H9 (cell line): ENCODE measurements around the gene SMURF1. TPM values are rescaled to one million over a fixed set of nuclear protein-coding genes. Genes with fewer than 3 reads are reported as not detected.

Experiments
- DNase-seq: peaks from one replicate; pipeline ENCODE4 v3.0.0-alpha.2; 2017
- H2AFZ ChIP-seq: one replicate; pipeline ENCODE4 v1.6.1; 2013; ENCODE audit warnings: mild to moderate bottlenecking, low read length, control low read depth, moderate library complexity
- H2AK5ac ChIP-seq: 2 replicates; pipeline ENCODE4 v1.6.1; 2013; ENCODE audit warnings: low read length, control low read depth, mixed read lengths; ENCODE audit not compliant: insufficient read length
- H2BK120ac ChIP-seq: one replicate; pipeline ENCODE4 v1.6.1; 2013; ENCODE audit warnings: low read depth, mild to moderate bottlenecking, low read length, control low read depth, inconsistent platforms; ENCODE audit not compliant: poor library complexity, severe bottlenecking
- H2BK12ac ChIP-seq: 2 replicates; pipeline ENCODE4 v1.6.1; 2013; ENCODE audit warnings: low read length, control low read depth, mixed read lengths, low read depth; ENCODE audit not compliant: insufficient read length
- H2BK15ac ChIP-seq: 2 replicates; pipeline ENCODE4 v1.6.1; 2013; ENCODE audit warnings: low read depth, low read length, control low read depth
- H2BK20ac ChIP-seq: one replicate; pipeline ENCODE4 v1.6.1; 2013; ENCODE audit warnings: low read depth, mild to moderate bottlenecking, low read length, control low read depth, inconsistent platforms; ENCODE audit not compliant: poor library complexity, severe bottlenecking
- H2BK5ac ChIP-seq: 2 replicates; pipeline ENCODE4 v1.6.1; 2013; ENCODE audit warnings: low read length, control low read depth, mixed read lengths; ENCODE audit not compliant: insufficient read length
- H3K14ac ChIP-seq: 2 replicates; pipeline ENCODE4 v1.6.1; 2013; ENCODE audit warnings: low read length, control low read depth; ENCODE audit not compliant: insufficient read depth
- H3K18ac ChIP-seq: 2 replicates; pipeline ENCODE4 v1.6.1; 2013; ENCODE audit warnings: low read depth, mild to moderate bottlenecking, mixed read lengths, low read length, control low read depth; ENCODE audit not compliant: insufficient read length
- H3K23ac ChIP-seq: 2 replicates; pipeline ENCODE4 v1.6.1; 2013; ENCODE audit warnings: low read length, control low read depth, mixed read lengths, low read depth; ENCODE audit not compliant: insufficient read length
- H3K23me2 ChIP-seq: 2 replicates; pipeline ENCODE4 v1.6.1; 2013; ENCODE audit warnings: low read depth, mild to moderate bottlenecking, mixed read lengths, low read length, control low read depth; ENCODE audit not compliant: insufficient read length, poor library complexity, severe bottlenecking
- H3K27ac ChIP-seq: 2 replicates; pipeline ENCODE4 v1.5.1; 2013; ENCODE audit warnings: low read length, control low read depth, mixed read lengths, low read depth; ENCODE audit not compliant: insufficient read length
- H3K27me3 ChIP-seq: 2 replicates; pipeline ENCODE4 v1.6.1; 2013; ENCODE audit warnings: low read length, control low read depth, inconsistent platforms; ENCODE audit not compliant: insufficient read depth
- H3K4ac ChIP-seq: 2 replicates; pipeline ENCODE4 v1.6.1; 2013; ENCODE audit warnings: low read depth, mild to moderate bottlenecking, control low read depth, inconsistent platforms, low read length, moderate library complexity
- H3K4me1 ChIP-seq: 2 replicates; pipeline ENCODE4 v1.6.1; 2013; ENCODE audit warnings: low read length, control low read depth, inconsistent platforms; ENCODE audit not compliant: insufficient read depth
- H3K4me2 ChIP-seq: 2 replicates; pipeline ENCODE4 v1.6.1; 2013; ENCODE audit warnings: low read length, control low read depth, mixed read lengths; ENCODE audit not compliant: insufficient read length, insufficient read depth
- H3K56ac ChIP-seq: 2 replicates; pipeline ENCODE4 v1.6.1; 2013; ENCODE audit warnings: low read depth, mild to moderate bottlenecking, mixed read lengths, low read length, control low read depth; ENCODE audit not compliant: insufficient read length
- H3K79me1 ChIP-seq: 2 replicates; pipeline ENCODE4 v1.6.1; 2013; ENCODE audit warnings: low read depth, mild to moderate bottlenecking, moderate library complexity, low read length, control low read depth, inconsistent platforms; ENCODE audit not compliant: insufficient read depth, poor library complexity, severe bottlenecking
- H3K79me2 ChIP-seq: 2 replicates; pipeline ENCODE4 v1.6.1; 2013; ENCODE audit warnings: low read length, control low read depth, inconsistent platforms; ENCODE audit not compliant: insufficient read depth
- H3K9ac ChIP-seq: 2 replicates; pipeline ENCODE4 v1.6.1; 2013; ENCODE audit warnings: low read length, control low read depth, mixed read lengths; ENCODE audit not compliant: insufficient read length; ENCODE audit errors: extremely low read depth
- H3K9me3 ChIP-seq: one replicate; pipeline ENCODE4 v1.6.1; 2013; ENCODE audit warnings: low read depth, low read length, inconsistent platforms; ENCODE audit not compliant: control insufficient read depth
- H3T11ph ChIP-seq: one replicate; pipeline ENCODE4 v1.6.1; 2013; ENCODE audit warnings: mild to moderate bottlenecking, low read length, control low read depth, inconsistent platforms
- H4K20me1 ChIP-seq: one replicate; pipeline ENCODE4 v1.6.1; 2013; ENCODE audit not compliant: control insufficient read depth, insufficient read length, insufficient read depth
- H4K5ac ChIP-seq: 2 replicates; pipeline ENCODE4 v1.6.1; 2013; ENCODE audit warnings: low read depth, mild to moderate bottlenecking, mixed read lengths, low read length, control low read depth; ENCODE audit not compliant: insufficient read length
- H4K8ac ChIP-seq: replicated peaks from 2 replicates; pipeline ENCODE4 v1.6.1; 2013; ENCODE audit warnings: low read length, control low read depth, mixed read lengths, low read depth; ENCODE audit not compliant: insufficient read length
- H4K91ac ChIP-seq: 2 replicates; pipeline ENCODE4 v1.6.1; 2013; ENCODE audit warnings: low read depth, mild to moderate bottlenecking, moderate library complexity, mixed read lengths, low read length, control low read depth; ENCODE audit not compliant: insufficient read length
- H3K27ac Mint-ChIP-seq, 3 experiments: 2 replicates in 2 of 3; 3 replicates in 1 of 3; pipeline ENCODE4 v1.8.0; 2020 to 2021; ENCODE audit warnings: mixed read lengths in 3 of 3, mild to moderate bottlenecking in 1 of 3, moderate library complexity in 1 of 3
- H3K27me3 Mint-ChIP-seq: 2 replicates; pipeline ENCODE4 v1.8.0; 2021; ENCODE audit warnings: low read depth, mild to moderate bottlenecking, moderate library complexity, mixed read lengths
- H3K36me3 Mint-ChIP-seq, 3 experiments: 2 replicates in 2 of 3; 3 replicates in 1 of 3; pipeline ENCODE4 v1.8.0; 2020 to 2021; ENCODE audit warnings: low read depth in 3 of 3, mixed read lengths in 3 of 3; ENCODE audit not compliant: insufficient read depth in 1 of 3
- H3K4me1 Mint-ChIP-seq, 2 experiments: 2 replicates each; pipeline ENCODE4 v1.8.0; 2020; ENCODE audit warnings: mixed read lengths in 2 of 2
- H3K4me3 Mint-ChIP-seq, 2 experiments: 2 replicates in 1 of 2; 3 replicates in 1 of 2; pipeline ENCODE4 v1.8.0; 2020 to 2021; ENCODE audit warnings: mild to moderate bottlenecking in 2 of 2, mixed read lengths in 2 of 2, moderate library complexity in 1 of 2
- H3K9me3 Mint-ChIP-seq, 2 experiments: 2 replicates in 1 of 2; 3 replicates in 1 of 2; pipeline ENCODE4 v1.8.0; 2020; ENCODE audit warnings: mild to moderate bottlenecking in 2 of 2, mixed read lengths in 2 of 2, moderate library complexity in 1 of 2
- WGBS: extraction: QIAGEN DNeasy Blood & Tissue Kit; methylation state at CpG from one replicate; pipeline ENCODE4 v1.1.7; 2013; ENCODE audit warnings: missing lambda C conversion rate, low lambda C conversion rate, mixed read lengths; ENCODE audit not compliant: insufficient read length; ENCODE audit errors: extremely low coverage; 5-methylcytosine and 5-hydroxymethylcytosine counted together
- total RNA-seq: library from RNA; stranded (reverse); gene quantifications from 2 replicates; pipeline ENCODE4 v1.2.1, GENCODE V29; 2021
- TF ChIP-seq, protein P1 (sequence below): fragments of 200-600 bp; sonication (generic); conservative IDR thresholded peaks from 3 replicates; pipeline ENCODE4 v1.8.0; 2021; ENCODE audit warnings: antibody characterized with exemption, mild to moderate bottlenecking

Gene SMURF1
- total RNA-seq, 1 experiment from 2014 or later, result 29.4 TPM

DNA sequence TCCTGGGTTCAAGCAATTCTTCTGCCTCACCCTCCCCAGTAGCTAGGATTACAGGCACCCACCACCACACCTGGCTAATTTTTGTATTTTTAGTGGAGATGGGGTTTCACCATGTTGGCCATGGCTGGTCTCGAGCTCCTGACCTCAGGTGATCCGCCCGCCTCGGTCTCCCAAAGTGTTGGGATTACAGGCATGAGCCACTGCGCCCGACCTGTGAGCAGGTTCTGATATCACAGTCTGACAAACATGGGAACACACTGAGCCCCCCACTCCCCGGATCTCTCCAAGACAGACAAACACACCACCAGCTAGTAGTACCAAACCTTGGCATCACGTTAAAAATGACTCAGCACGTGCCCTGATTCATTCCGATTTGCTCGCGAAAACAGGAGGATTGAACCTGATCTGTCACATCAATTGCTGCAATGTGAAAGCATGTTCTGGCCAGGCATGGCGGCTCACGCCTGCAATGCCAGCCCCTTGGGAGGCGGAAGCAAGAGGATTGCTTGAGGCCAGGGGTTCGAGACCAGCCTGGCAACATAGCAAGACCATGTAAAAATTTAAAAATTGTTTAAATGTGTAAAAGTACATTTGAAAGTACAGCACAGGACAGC is 106.5 kb downstream of the SMURF1 start:
- no peak overlapping the region for H2BK20ac ChIP-seq
- no peak overlapping the region for H3K18ac ChIP-seq
- no peaks in the 10 kb centered on the region for H3K9me3 Mint-ChIP-seq
- no peaks in the 10 kb centered on the region for H3K79me2 ChIP-seq
- no peak overlapping the region for H2BK5ac ChIP-seq
- H2BK15ac ChIP-seq, result no peak overlapping the region
- H3T11ph ChIP-seq, result no peak overlapping the region
- no peak overlapping the region for H3K4me3 Mint-ChIP-seq
- no peak overlapping the region for H3K4me2 ChIP-seq
- no peak overlapping the region for H2BK12ac ChIP-seq
- H2AFZ ChIP-seq, result no peak overlapping the region
- no peak overlapping the region for H3K56ac ChIP-seq
- H3K9ac ChIP-seq, result no peak overlapping the region
- H3K4me1 Mint-ChIP-seq, result peaks cover 2 to 4% of the 10 kb centered on the region in 2 experiments; a peak in 1 of 4 replicates
- H3K79me1 ChIP-seq, result no peaks in the 10 kb centered on the region
- no peaks in the 10 kb centered on the region for H4K20me1 ChIP-seq
- H4K91ac ChIP-seq, result no peak overlapping the region
- H3K27me3 ChIP-seq, result no peaks in the 10 kb centered on the region
- H4K5ac ChIP-seq, result no peak overlapping the region
- no peaks in the 10 kb centered on the region; the same call in 1 of the 2 replicates for H3K27me3 Mint-ChIP-seq
- DNase-seq, result no peak
- no peak overlapping the region for H4K8ac ChIP-seq
- no peak overlapping the region for H3K14ac ChIP-seq
- no peak overlapping the region for H3K27ac ChIP-seq
- no peaks in the 10 kb centered on the region for H3K23me2 ChIP-seq
- TF ChIP-seq, protein P1, sequence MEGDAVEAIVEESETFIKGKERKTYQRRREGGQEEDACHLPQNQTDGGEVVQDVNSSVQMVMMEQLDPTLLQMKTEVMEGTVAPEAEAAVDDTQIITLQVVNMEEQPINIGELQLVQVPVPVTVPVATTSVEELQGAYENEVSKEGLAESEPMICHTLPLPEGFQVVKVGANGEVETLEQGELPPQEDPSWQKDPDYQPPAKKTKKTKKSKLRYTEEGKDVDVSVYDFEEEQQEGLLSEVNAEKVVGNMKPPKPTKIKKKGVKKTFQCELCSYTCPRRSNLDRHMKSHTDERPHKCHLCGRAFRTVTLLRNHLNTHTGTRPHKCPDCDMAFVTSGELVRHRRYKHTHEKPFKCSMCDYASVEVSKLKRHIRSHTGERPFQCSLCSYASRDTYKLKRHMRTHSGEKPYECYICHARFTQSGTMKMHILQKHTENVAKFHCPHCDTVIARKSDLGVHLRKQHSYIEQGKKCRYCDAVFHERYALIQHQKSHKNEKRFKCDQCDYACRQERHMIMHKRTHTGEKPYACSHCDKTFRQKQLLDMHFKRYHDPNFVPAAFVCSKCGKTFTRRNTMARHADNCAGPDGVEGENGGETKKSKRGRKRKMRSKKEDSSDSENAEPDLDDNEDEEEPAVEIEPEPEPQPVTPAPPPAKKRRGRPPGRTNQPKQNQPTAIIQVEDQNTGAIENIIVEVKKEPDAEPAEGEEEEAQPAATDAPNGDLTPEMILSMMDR, result no peak
- H3K36me3 Mint-ChIP-seq, result peaks cover 53 to 91% (median 74%) of the 10 kb centered on the region in 3 experiments
- H2BK120ac ChIP-seq, result no peak overlapping the region
- no peak overlapping the region for H3K4ac ChIP-seq
- H3K4me1 ChIP-seq, result no peaks in the 10 kb centered on the region
- no peaks in the 10 kb centered on the region for H3K9me3 ChIP-seq
- H3K23ac ChIP-seq, result no peak overlapping the region
- H3K27ac Mint-ChIP-seq, result peak overlapping the region in 2 of 3 experiments; percentile 66 to 82; a peak in 4 of 7 replicates
- WGBS, result no CpG with 5 or more reads among the region's 16 CpGs
- no peak overlapping the region for H2AK5ac ChIP-seq
